Hepatocyte (in vitro differentiated cells): ENCODE data around the gene DNAH7.
A peak's percentile ranks its signal among the peaks of the same experiment; 100 is the strongest.

Experiments used
- CTCF ChIP-seq: fragments of 200-600 bp; sonication (generic); IDR thresholded peaks from 2 replicates; pipeline ENCODE4 v1.5.1; 2016; ENCODE audit warnings: antibody characterized with exemption, mild to moderate bottlenecking; ENCODE audit not compliant: poor library complexity
- EZH2 ChIP-seq: fragments of 200-600 bp; sonication (generic); IDR thresholded peaks from 2 replicates; pipeline ENCODE4 v1.6.1; 2016; ENCODE audit warnings: antibody characterized with exemption, mild to moderate bottlenecking, borderline replicate concordance
- EZH2phosphoT487 ChIP-seq: fragments of 200-600 bp; sonication (generic); IDR thresholded peaks from one replicate; pipeline ENCODE4 v1.6.1; 2018; ENCODE audit warnings: antibody characterized with exemption, mild to moderate bottlenecking, low read depth, moderate library complexity; ENCODE audit not compliant: unreplicated experiment, severe bottlenecking

GRCh38 chr2:196079052-196079451 is 10.4 kb upstream of the DNAH7 start:
- TF ChIP-seq CTCF = no peak
- no peak for TF ChIP-seq EZH2
- peak; percentile 54 for TF ChIP-seq EZH2phosphoT487
